HepG2 (cell line): ENCODE results near the gene FUT6. TPM values are rescaled to one million over a fixed set of nuclear protein-coding genes. Genes with fewer than 3 reads are reported as not detected.

ENCODE experiments used
- ATF7 ChIP-seq, 2 experiments: fragments of 450-650 bp in 1 of 2; sonication (generic) in 1 of 2; formaldehyde crosslinking in 1 of 2; IDR thresholded peaks; 2 replicates each; pipeline versions ENCODE4 v1.4.0 to v1.6.1; 2016 to 2020; ENCODE audit warnings: antibody characterized with exemption in 1 of 2, mild to moderate bottlenecking in 1 of 2, missing genetic modification reagents in 1 of 2
- BRD4 ChIP-seq: sonication (generic); formaldehyde crosslinking; IDR thresholded peaks from 2 replicates; pipeline ENCODE4 v1.4.0; 2020; ENCODE audit warnings: missing genetic modification reagents
- CC2D1A ChIP-seq: sonication (generic); formaldehyde crosslinking; IDR thresholded peaks from 2 replicates; pipeline ENCODE4 v1.8.1; 2023; ENCODE audit warnings: mild to moderate bottlenecking, missing genetic modification reagents
- CHD4 ChIP-seq: fragments of 200-600 bp; sonication (generic); IDR thresholded peaks from 2 replicates; pipeline ENCODE4 v1.7.0; 2017; ENCODE audit warnings: mild to moderate bottlenecking, low read length, borderline replicate concordance
- GABPA ChIP-seq, 2 experiments: IDR thresholded peaks; 2 replicates each; pipeline ENCODE4 v1.6.1; 2011 to 2016; ENCODE audit warnings: low read depth in 2 of 2, low read length in 1 of 2, missing biosample characterization in 1 of 2, missing genetic modification characterization in 1 of 2
- NFKBIZ ChIP-seq: IDR thresholded peaks from 2 replicates; pipeline ENCODE4 v1.6.1; 2018; ENCODE audit warnings: missing genetic modification reagents, missing compliant biosample characterization
- RAD51 ChIP-seq: fragments of 450-650 bp; IDR thresholded peaks from 2 replicates; pipeline ENCODE4 v1.6.1; 2016; ENCODE audit warnings: borderline replicate concordance
- SRSF4 ChIP-seq: fragments of 200-400 bp; formaldehyde crosslinking; IDR thresholded peaks from one replicate; pipeline ENCODE4 v1.6.1; 2018; ENCODE audit warnings: mild to moderate bottlenecking, low read depth, low read length, moderate library complexity; ENCODE audit not compliant: poor library complexity, severe bottlenecking
- XBP1 ChIP-seq: sonication (generic); formaldehyde crosslinking; IDR thresholded peaks from 2 replicates; pipeline ENCODE4 v1.5.0; 2020; ENCODE audit warnings: missing genetic modification reagents
- ZBTB2 ChIP-seq: sonication (generic); formaldehyde crosslinking; IDR thresholded peaks from 2 replicates; pipeline ENCODE4 v1.8.0; 2022; ENCODE audit warnings: low read depth, missing genetic modification reagents
- ZBTB33 ChIP-seq: sonication (generic); formaldehyde crosslinking; IDR thresholded peaks from 2 replicates; pipeline ENCODE4 v1.4.0; 2020; ENCODE audit warnings: missing genetic modification reagents
- ZC3H13 ChIP-seq: sonication (generic); formaldehyde crosslinking; IDR thresholded peaks from 2 replicates; pipeline ENCODE4 v1.8.1; 2023; ENCODE audit warnings: mild to moderate bottlenecking, missing genetic modification reagents, moderate library complexity
- ZFP62 ChIP-seq: sonication (generic); formaldehyde crosslinking; IDR thresholded peaks from 2 replicates; pipeline ENCODE4 v1.4.0; 2020; ENCODE audit warnings: missing genetic modification reagents
- ZNF138 ChIP-seq: sonication (generic); formaldehyde crosslinking; IDR thresholded peaks from 2 replicates; pipeline ENCODE4 v1.5.0; 2020; ENCODE audit warnings: mild to moderate bottlenecking, low read depth, missing genetic modification reagents
- ZNF17 ChIP-seq: sonication (generic); formaldehyde crosslinking; IDR thresholded peaks from 2 replicates; pipeline ENCODE4 v1.5.0; 2020; ENCODE audit warnings: mild to moderate bottlenecking, missing genetic modification reagents
- ZNF292 ChIP-seq: sonication (generic); formaldehyde crosslinking; IDR thresholded peaks from 2 replicates; pipeline ENCODE4 v1.8.1; 2022; ENCODE audit warnings: mild to moderate bottlenecking, low read depth, missing genetic modification reagents, borderline replicate concordance
- ZNF326 ChIP-seq: sonication (generic); formaldehyde crosslinking; IDR thresholded peaks from 2 replicates; pipeline ENCODE4 v1.4.0; 2020; ENCODE audit warnings: missing genetic modification reagents, borderline replicate concordance
- ZNF350 ChIP-seq: sonication (generic); formaldehyde crosslinking; IDR thresholded peaks from 2 replicates; pipeline ENCODE4 v1.4.0; 2020; ENCODE audit warnings: mild to moderate bottlenecking, low read depth, missing genetic modification reagents, borderline replicate concordance
- ZNF574 ChIP-seq: sonication (generic); formaldehyde crosslinking; IDR thresholded peaks from 2 replicates; pipeline ENCODE4 v1.4.0; 2020; ENCODE audit warnings: missing genetic modification reagents
- ZNF724P ChIP-seq: sonication (generic); formaldehyde crosslinking; IDR thresholded peaks from 2 replicates; pipeline ENCODE4 v1.8.0; 2022; ENCODE audit warnings: missing genetic modification reagents, borderline replicate concordance
- polyA plus RNA-seq, 8 experiments: library from polyadenylated mRNA; depleted of rRNA in 3 of 8; stranded (reverse) in 7 of 8; unstranded in 1 of 8; fragments of >200 nt; fragmentation: Illumina TruSeq in 4 of 8; extraction: Trizol in 4 of 8; gene quantifications; 2 replicates each; pipeline versions ENCODE4 v1.2.1 to v1.2.3, GENCODE V29; 2011 to 2016; ENCODE audit warnings: low read depth in 4 of 8, missing spikeins in 1 of 8, mixed read lengths in 1 of 8; ENCODE audit not compliant: insufficient read depth in 1 of 8
- total RNA-seq, 5 experiments: library from RNA; depleted of rRNA; stranded (reverse); fragments of >200 nt; fragmentation: Illumina TruSeq; extraction: Trizol; gene quantifications; 2 replicates each; pipeline ENCODE4 v1.2.3, GENCODE V29; 2016; ENCODE audit warnings: low read depth in 1 of 5

Gene FUT6
- total and polyA plus RNA-seq, 2 of the 13 experiments (the other 11 are each of a cell fraction or from before 2014, with no cell fraction given), result 8.2 to 27.7 TPM

- TF ChIP-seq BRD4 (CRISPR knock-in tag), result 0 out of 2 replicates have a peak, but pooled peaks have one; percentile 26
- no peak for TF ChIP-seq ZNF574 (CRISPR knock-in tag)
- no peak for TF ChIP-seq ZC3H13 (CRISPR knock-in tag)
- no peak for TF ChIP-seq RAD51
- TF ChIP-seq ZNF326 (CRISPR knock-in tag), result peak; percentile 77; the same call in 1 of the 2 replicates
- TF ChIP-seq ZNF17, result 0 out of 2 replicates have a peak, but pooled peaks have one; percentile 42
- TF ChIP-seq XBP1 (CRISPR knock-in tag), result no peak
- 0 out of 2 replicates have a peak, but pooled peaks have one; percentile 27 for TF ChIP-seq ZBTB33 (CRISPR knock-in tag)
- TF ChIP-seq ZNF292, result no peak
- TF ChIP-seq ZBTB2 (CRISPR knock-in tag), result no peak
- peak; percentile 55; the same call in 1 of the 2 replicates for TF ChIP-seq ZNF350 (CRISPR knock-in tag)
- no peak for TF ChIP-seq SRSF4
- TF ChIP-seq CHD4, result no peak
- TF ChIP-seq GABPA (IDR thresholded peaks at IDR 0.05; ENCODE audit: low read depth, low read length), result no peak
- TF ChIP-seq GABPA (CRISPR knock-in tag; IDR thresholded peaks at IDR 0.05; ENCODE audit: low read depth), result 0 out of 2 replicates have a peak, but pooled peaks have one; percentile 39
- no peak; the same call in 1 of the 2 replicates for TF ChIP-seq ZNF138 (CRISPR knock-in tag)
- no peak for TF ChIP-seq ZFP62 (CRISPR knock-in tag)
- TF ChIP-seq ZNF724P, result no peak
- TF ChIP-seq NFKBIZ (CRISPR knock-in tag), result no peak
- TF ChIP-seq CC2D1A (CRISPR knock-in tag), result no peak
- no peak for TF ChIP-seq ATF7 (IDR thresholded peaks at IDR 0.05)
- TF ChIP-seq ATF7 (CRISPR knock-in tag; IDR thresholded peaks at IDR 0.05), result 0 out of 2 replicates have a peak, but pooled peaks have one; percentile 7
Measured at GRCh38 chr19:5828661-5829566, 10.6 kb downstream of the FUT6 start (continued).
